Peyer's patch (tissue), 4 donors: ENCODE data around the gene BIRC2. TPM values are rescaled to one million over a fixed set of nuclear protein-coding genes. Genes with fewer than 3 reads are reported as not detected.

Source experiments
- DNase-seq, 3 donors: peaks; one replicate each; pipeline ENCODE4 v3.0.0-alpha.2; 2017 to 2019
- H3K27ac ChIP-seq, 4 donors: fragments of 200-600 bp; sonication (generic); one replicate each; pipeline ENCODE4 v1.5.1; 2016 to 2019
- H3K27me3 ChIP-seq, 2 donors: fragments of 200-600 bp; sonication (generic); one replicate each; pipeline ENCODE4 v1.5.1; 2019
- H3K36me3 ChIP-seq, 3 donors: fragments of 200-600 bp; sonication (generic); one replicate each; pipeline ENCODE4 v1.5.1; 2016 to 2019
- H3K4me1 ChIP-seq, 4 donors: fragments of 200-600 bp; sonication (generic); one replicate each; pipeline ENCODE4 v1.5.1; 2016 to 2019
- H3K4me3 ChIP-seq, 4 donors: fragments of 200-600 bp; sonication (generic); 1 replicate in 3 of 4; 2 replicates in 1 of 4; pipeline ENCODE4 v1.5.1; 2016 to 2019; ENCODE audit warnings: mild to moderate bottlenecking in 1 of 4
- H3K9me3 ChIP-seq, 4 donors: fragments of 200-600 bp; sonication (generic); one replicate each; pipeline ENCODE4 v1.5.1; 2016 to 2019; ENCODE audit warnings: mild to moderate bottlenecking in 1 of 4
- POLR2A ChIP-seq, 2 donors: fragments of 450-650 bp; IDR thresholded peaks; one replicate each; pipeline ENCODE4 v1.5.1; 2017; ENCODE audit warnings: antibody characterized with exemption in 2 of 2, mild to moderate bottlenecking in 2 of 2, moderate library complexity in 2 of 2
- total RNA-seq, 4 donors: library from RNA; depleted of rRNA; stranded (reverse); fragments of >200 nt; gene quantifications; one replicate each; pipeline ENCODE4 v1.1.0, GENCODE V29; 2016
- TF ChIP-seq, protein P1 (sequence below), 6 experiments: fragments of 450-650 bp in 4 of 6; fragments of 200-600 bp in 2 of 6; sonication (generic) in 1 of 6; IDR thresholded peaks; one replicate each; pipeline ENCODE4 v1.5.1; 2017 to 2019; ENCODE audit warnings: antibody characterized with exemption in 6 of 6, mild to moderate bottlenecking in 3 of 6, moderate library complexity in 1 of 6

The BIRC2 gene
- total RNA-seq, 4 donors from 2014 or later: 30.5 to 88.8 (median 60.8) TPM

DNA sequence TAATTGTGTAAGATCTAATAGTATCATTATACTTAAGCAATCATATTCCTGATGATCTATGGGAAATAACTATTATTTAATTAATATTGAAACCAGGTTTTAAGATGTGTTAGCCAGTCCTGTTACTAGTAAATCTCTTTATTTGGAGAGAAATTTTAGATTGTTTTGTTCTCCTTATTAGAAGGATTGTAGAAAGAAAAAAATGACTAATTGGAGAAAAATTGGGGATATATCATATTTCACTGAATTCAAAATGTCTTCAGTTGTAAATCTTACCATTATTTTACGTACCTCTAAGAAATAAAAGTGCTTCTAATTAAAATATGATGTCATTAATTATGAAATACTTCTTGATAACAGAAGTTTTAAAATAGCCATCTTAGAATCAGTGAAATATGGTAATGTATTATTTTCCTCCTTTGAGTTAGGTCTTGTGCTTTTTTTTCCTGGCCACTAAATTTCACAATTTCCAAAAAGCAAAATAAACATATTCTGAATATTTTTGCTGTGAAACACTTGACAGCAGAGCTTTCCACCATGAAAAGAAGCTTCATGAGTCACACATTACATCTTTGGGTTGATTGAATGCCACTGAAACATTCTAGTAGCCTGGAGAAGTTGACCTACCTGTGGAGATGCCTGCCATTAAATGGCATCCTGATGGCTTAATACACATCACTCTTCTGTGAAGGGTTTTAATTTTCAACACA lies 23.3 kb upstream of the BIRC2 start:
- no peak for TF ChIP-seq POLR2A (IDR thresholded peaks at IDR 0.05)
- TF ChIP-seq, protein P1, sequence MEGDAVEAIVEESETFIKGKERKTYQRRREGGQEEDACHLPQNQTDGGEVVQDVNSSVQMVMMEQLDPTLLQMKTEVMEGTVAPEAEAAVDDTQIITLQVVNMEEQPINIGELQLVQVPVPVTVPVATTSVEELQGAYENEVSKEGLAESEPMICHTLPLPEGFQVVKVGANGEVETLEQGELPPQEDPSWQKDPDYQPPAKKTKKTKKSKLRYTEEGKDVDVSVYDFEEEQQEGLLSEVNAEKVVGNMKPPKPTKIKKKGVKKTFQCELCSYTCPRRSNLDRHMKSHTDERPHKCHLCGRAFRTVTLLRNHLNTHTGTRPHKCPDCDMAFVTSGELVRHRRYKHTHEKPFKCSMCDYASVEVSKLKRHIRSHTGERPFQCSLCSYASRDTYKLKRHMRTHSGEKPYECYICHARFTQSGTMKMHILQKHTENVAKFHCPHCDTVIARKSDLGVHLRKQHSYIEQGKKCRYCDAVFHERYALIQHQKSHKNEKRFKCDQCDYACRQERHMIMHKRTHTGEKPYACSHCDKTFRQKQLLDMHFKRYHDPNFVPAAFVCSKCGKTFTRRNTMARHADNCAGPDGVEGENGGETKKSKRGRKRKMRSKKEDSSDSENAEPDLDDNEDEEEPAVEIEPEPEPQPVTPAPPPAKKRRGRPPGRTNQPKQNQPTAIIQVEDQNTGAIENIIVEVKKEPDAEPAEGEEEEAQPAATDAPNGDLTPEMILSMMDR (IDR thresholded peaks at IDR 0.05): no peak
- no peaks in the 10 kb centered on the region for H3K27me3 ChIP-seq
- DNase-seq: no peak
- H3K27ac ChIP-seq: no peak overlapping the region
- peaks cover 0 to 31% (median 0%) of the 10 kb centered on the region in 3 donors for H3K36me3 ChIP-seq
- H3K9me3 ChIP-seq: no peaks in the 10 kb centered on the region
- H3K4me1 ChIP-seq: peaks cover 0 to 14% (median 0%) of the 10 kb centered on the region in 4 donors
- no peak overlapping the region for H3K4me3 ChIP-seq

DNA sequence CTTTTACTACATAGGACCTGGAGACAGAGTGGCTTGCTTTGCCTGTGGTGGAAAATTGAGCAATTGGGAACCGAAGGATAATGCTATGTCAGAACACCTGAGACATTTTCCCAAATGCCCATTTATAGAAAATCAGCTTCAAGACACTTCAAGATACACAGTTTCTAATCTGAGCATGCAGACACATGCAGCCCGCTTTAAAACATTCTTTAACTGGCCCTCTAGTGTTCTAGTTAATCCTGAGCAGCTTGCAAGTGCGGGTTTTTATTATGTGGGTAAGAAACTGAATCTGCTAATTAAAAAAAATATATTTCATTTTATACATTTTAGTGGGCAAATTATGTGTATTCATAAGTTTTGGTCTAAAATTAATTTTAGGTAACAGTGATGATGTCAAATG lies 21.9 kb upstream of the BIRC2 start:
- no peak for DNase-seq
- H3K9me3 ChIP-seq: no peaks in the 10 kb centered on the region
- no peak overlapping the region for H3K4me3 ChIP-seq
- H3K4me1 ChIP-seq: peaks cover 0 to 9% (median 0%) of the 10 kb centered on the region in 4 donors
- no peak for TF ChIP-seq POLR2A (IDR thresholded peaks at IDR 0.05)
- TF ChIP-seq, protein P1 (IDR thresholded peaks at IDR 0.05): no peak
- no peaks in the 10 kb centered on the region for H3K27me3 ChIP-seq
- H3K27ac ChIP-seq: no peak overlapping the region
- peaks cover 0 to 44% (median 6%) of the 10 kb centered on the region in 3 donors for H3K36me3 ChIP-seq

DNA sequence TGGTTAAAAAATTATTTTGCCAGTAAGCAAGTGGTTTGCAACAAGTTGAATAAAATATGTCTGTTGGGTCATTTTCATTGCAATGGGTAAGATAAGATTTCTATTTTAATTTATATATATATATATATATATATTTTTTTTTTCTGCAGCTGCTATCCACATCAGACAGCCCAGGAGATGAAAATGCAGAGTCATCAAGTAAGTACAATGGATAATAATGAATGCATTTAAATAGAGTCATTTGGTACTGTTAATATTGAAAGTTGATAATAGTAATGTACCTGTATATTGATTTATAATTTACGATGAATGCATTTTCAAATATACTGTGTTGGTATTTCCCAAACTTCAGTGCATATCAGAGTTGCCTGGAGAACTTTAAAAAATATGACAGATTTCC lies 18.3 kb upstream of the BIRC2 start:
- Histone ChIP-seq H3K36me3 (peaks cover 0 to 73% (median 6%) of the 10 kb centered on the region in 3 donors), H3K9me3 (no peaks in the 10 kb centered on the region)
- no peak for TF ChIP-seq POLR2A (IDR thresholded peaks at IDR 0.05)
- TF ChIP-seq, protein P1 (IDR thresholded peaks at IDR 0.05): no peak

DNA sequence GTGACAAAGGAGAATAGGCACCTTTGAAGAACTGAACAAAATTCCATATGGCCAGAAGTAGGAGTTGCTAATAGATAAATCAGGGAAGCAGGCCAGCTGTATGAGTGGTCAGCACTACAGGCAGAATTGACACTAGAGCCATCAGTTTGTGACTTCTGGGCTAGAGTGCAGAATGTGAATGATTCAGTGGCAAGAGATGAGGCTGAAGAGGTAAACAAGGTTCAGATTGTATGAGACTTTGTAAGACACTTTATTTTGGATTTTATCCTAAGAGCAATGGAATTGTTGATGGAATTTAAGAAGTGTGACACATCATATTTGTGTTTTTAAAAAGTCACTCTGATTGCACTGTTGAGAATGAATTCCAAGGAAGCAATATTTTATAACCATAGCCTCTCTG lies 16.8 kb upstream of the BIRC2 start:
- DNase-seq: no peak
- Histone ChIP-seq H3K4me1 (no peaks in the 10 kb centered on the region), H3K4me3 (no peak overlapping the region), H3K27me3 (no peaks in the 10 kb centered on the region), H3K27ac (no peak overlapping the region), H3K36me3 (peaks cover 0 to 81% (median 6%) of the 10 kb centered on the region in 3 donors), H3K9me3 (no peaks in the 10 kb centered on the region)
- TF ChIP-seq, protein P1 (IDR thresholded peaks at IDR 0.05): no peak
- TF ChIP-seq POLR2A (IDR thresholded peaks at IDR 0.05): no peak

More for the DNA sequence above, 18.3 kb upstream of the BIRC2 start:
- H3K27ac ChIP-seq: no peak overlapping the region
- H3K4me1 ChIP-seq: no peaks in the 10 kb centered on the region
- DNase-seq: no peak
- no peak overlapping the region for H3K4me3 ChIP-seq
- H3K27me3 ChIP-seq: no peaks in the 10 kb centered on the region

DNA sequence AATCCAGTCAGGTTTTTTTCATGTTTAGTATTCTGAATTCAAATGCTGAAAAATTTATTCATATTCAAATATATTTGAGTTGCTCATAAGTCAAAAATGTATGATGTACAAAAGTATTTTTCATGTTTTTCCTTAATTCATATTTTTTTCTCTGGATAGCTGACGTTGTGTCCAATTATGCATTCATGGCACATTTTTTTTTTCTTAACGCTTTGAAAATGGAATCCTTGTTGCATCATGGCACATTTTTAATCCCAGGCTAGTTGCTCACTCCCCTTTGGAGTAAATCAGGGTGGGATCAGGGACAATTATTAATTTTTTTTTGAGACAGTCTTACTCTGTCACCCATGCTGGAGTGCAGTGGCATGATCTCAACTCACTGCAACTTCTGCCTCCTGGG lies 15.7 kb upstream of the BIRC2 start:
- H3K27ac ChIP-seq: no peak overlapping the region
- H3K4me1 ChIP-seq: no peaks in the 10 kb centered on the region
- H3K4me3 ChIP-seq: no peak overlapping the region
- no peaks in the 10 kb centered on the region for H3K27me3 ChIP-seq
- H3K36me3 ChIP-seq: peaks cover 0 to 88% (median 6%) of the 10 kb centered on the region in 3 donors
- TF ChIP-seq, protein P1 (IDR thresholded peaks at IDR 0.05): no peak
- no peak for TF ChIP-seq POLR2A (IDR thresholded peaks at IDR 0.05)
- no peaks in the 10 kb centered on the region for H3K9me3 ChIP-seq
- no peak for DNase-seq
